K562 (cell line): Measurements from ENCODE around the gene CLCN5. TPM values are rescaled to one million over a fixed set of nuclear protein-coding genes. Genes with fewer than 3 reads are reported as not detected.

Source experiments
- ATAC-seq: fragments of 200-7000 bp; cut with Tn5 transposase; 3 replicates; pipeline ENCODE4 v1.9.1; 2020; ENCODE audit warnings: moderate library complexity
- BruUV-seq: library from RNA; stranded (reverse); fragments of 400-500 nt; replicated peaks from 2 replicates; lab custom pipeline; 2021; lab: Mats Ljungman, UMichigan
- CTCF ChIA-PET: fragments of 300-600 bp; formaldehyde crosslinking; extraction: SDS; loops from one replicate; lab custom pipeline; 2021; ENCODE audit warnings: low intra/inter-chr PET ratio; lab: Yijun Ruan, JAX
- POLR2A ChIA-PET: fragments of 300-600, 350-650 bp; sonication (Branson Sonifier 250); formaldehyde crosslinking; extraction: SDS; loops from one replicate; lab custom pipeline; 2021; ENCODE audit warnings: antibody characterized with exemption, inconsistent platforms; lab: Yijun Ruan, JAX
- DNase-seq, 4 experiments: peaks; one replicate each; pipeline versions ENCODE4 v3.0.0 to v3.0.0-alpha.2; 2011 to 2018; ENCODE audit warnings: low spot score in 3 of 4, mixed read lengths in 3 of 4; ENCODE audit errors: extremely low read depth in 1 of 4
- FAIRE-seq: peaks from 2 replicates; lab custom pipeline; 2011; peaks lifted over from hg19 to GRCh38; lab: Jason Lieb, UNC
- H2AFZ ChIP-seq: 2 replicates; pipeline ENCODE4 v1.6.0; 2011; ENCODE audit warnings: low read depth, low read length, control low read depth, inconsistent platforms
- H3K27ac ChIP-seq: fragments of 200-600 bp; 3 replicates; pipeline ENCODE4 v1.8.0; 2011; ENCODE audit warnings: low read depth, mild to moderate bottlenecking, control low read depth, inconsistent platforms, low read length, moderate library complexity, mixed read lengths; ENCODE audit errors: extremely low read depth
- H3K27me3 ChIP-seq, 2 experiments: fragments of 300-600 bp in 1 of 2; 2 replicates in 1 of 2; 3 replicates in 1 of 2; pipeline versions ENCODE4 v1.6.0 to v1.8.0; 2011; ENCODE audit warnings: inconsistent platforms in 2 of 2, low read length in 2 of 2, mild to moderate bottlenecking in 1 of 2, mixed read lengths in 1 of 2, moderate library complexity in 1 of 2; ENCODE audit not compliant: control insufficient read depth in 2 of 2, insufficient read depth in 2 of 2
- H3K36me3 ChIP-seq: fragments of 300-600 bp; 3 replicates; pipeline ENCODE4 v1.8.0; 2011; ENCODE audit warnings: mild to moderate bottlenecking, low read length, inconsistent platforms; ENCODE audit not compliant: control insufficient read depth, insufficient read depth
- H3K4me1 ChIP-seq, 2 experiments: fragments of 200-600 bp in 1 of 2; replicated peaks in 1 of 2; 2 replicates in 1 of 2; 3 replicates in 1 of 2; pipeline versions ENCODE4 v1.5.1 to v1.8.0; 2011; ENCODE audit warnings: inconsistent platforms in 2 of 2, low read length in 2 of 2, mild to moderate bottlenecking in 1 of 2, mixed read lengths in 1 of 2, moderate library complexity in 1 of 2; ENCODE audit not compliant: control insufficient read depth in 2 of 2, insufficient read depth in 2 of 2
- H3K4me2 ChIP-seq: 2 replicates; pipeline ENCODE4 v1.6.1; 2011; ENCODE audit warnings: low read length, control low read depth, inconsistent platforms, mixed read lengths; ENCODE audit not compliant: insufficient read depth
- H3K4me3 ChIP-seq: fragments of 200-600 bp; sonication (generic), shearing (Covaris generic); 2 replicates; pipeline ENCODE4 v1.5.1; 2016; ENCODE audit warnings: control low read depth, inconsistent platforms
- H3K79me2 ChIP-seq: fragments of 200-600 bp; 3 replicates; pipeline ENCODE4 v1.8.0; 2011; ENCODE audit warnings: low read length, inconsistent platforms; ENCODE audit not compliant: control insufficient read depth, insufficient read depth
- H3K9ac ChIP-seq, 2 experiments: 2 replicates each; pipeline versions ENCODE4 v1.6.0 to v1.6.1; 2011; ENCODE audit warnings: low read depth in 2 of 2, low read length in 2 of 2, control low read depth in 1 of 2, inconsistent platforms in 1 of 2, mild to moderate bottlenecking in 1 of 2, mixed read lengths in 1 of 2; ENCODE audit not compliant: insufficient read depth in 1 of 2
- H3K9me1 ChIP-seq: one replicate; pipeline ENCODE4 v1.6.0; 2011; ENCODE audit warnings: inconsistent platforms, mild to moderate bottlenecking, low read length, moderate library complexity; ENCODE audit not compliant: control insufficient read depth, insufficient read depth
- H3K9me3 ChIP-seq: replicated peaks from 2 replicates; pipeline ENCODE4 v1.5.1; 2011; ENCODE audit warnings: low read depth, low read length, inconsistent platforms; ENCODE audit not compliant: control insufficient read depth, insufficient read depth
- H4K20me1 ChIP-seq: replicated peaks from 2 replicates; pipeline ENCODE4 v1.6.1; 2011; ENCODE audit warnings: low read length, inconsistent platforms, mixed read lengths; ENCODE audit not compliant: control insufficient read depth, insufficient read depth
- ARID3B ChIP-seq: fragments of 250-450 bp; sonication (Bioruptor Pico); IDR thresholded peaks from 2 replicates; pipeline ENCODE4 v1.4.0; 2020; ENCODE audit warnings: borderline replicate concordance
- BDP1 ChIP-seq: IDR thresholded peaks from 3 replicates; pipeline ENCODE4 v1.6.1; 2011; ENCODE audit not compliant: insufficient read length, insufficient read depth
- CBFA2T2 ChIP-seq: fragments of 450-650 bp; conservative IDR thresholded peaks from 2 replicates; pipeline ENCODE4 v1.6.1; 2017; ENCODE audit warnings: mild to moderate bottlenecking
- CHD1 ChIP-seq: fragments of 200-600 bp; sonication (generic); IDR thresholded peaks from one replicate; pipeline ENCODE4 v1.6.1; 2012; ENCODE audit warnings: mild to moderate bottlenecking, moderate library complexity, low read length, inconsistent platforms
- CREB3 ChIP-seq: fragments of 450-650 bp; conservative IDR thresholded peaks from 2 replicates; pipeline ENCODE4 v1.6.1; 2016; ENCODE audit warnings: missing genetic modification characterization, low read depth, mild to moderate bottlenecking, missing compliant biosample characterization, moderate library complexity
- E2F3 ChIP-seq: fragments of 250-450 bp; sonication (Bioruptor Pico); IDR thresholded peaks from 2 replicates; pipeline ENCODE4 v1.4.0; 2020; ENCODE audit warnings: mild to moderate bottlenecking
- HNRNPL ChIP-seq: fragments of 200-400 bp; formaldehyde crosslinking; IDR thresholded peaks from 2 replicates; pipeline ENCODE4 v1.6.1; 2017; ENCODE audit warnings: low read depth, mild to moderate bottlenecking, low read length
- KLF10 ChIP-seq: fragments of 250-450 bp; sonication (Bioruptor Pico); IDR thresholded peaks from 2 replicates; pipeline ENCODE4 v1.6.1; 2021; ENCODE audit warnings: matching md5 sums
- NELFE ChIP-seq: IDR thresholded peaks from 2 replicates; pipeline ENCODE4 v1.6.1; 2011; ENCODE audit warnings: mild to moderate bottlenecking; ENCODE audit not compliant: insufficient read depth, insufficient read length
- POLR2H ChIP-seq: IDR thresholded peaks from 2 replicates; pipeline ENCODE4 v1.6.1; 2016; ENCODE audit warnings: missing genetic modification characterization, low read depth, mild to moderate bottlenecking, control low read depth, missing compliant biosample characterization, moderate library complexity
- PYGO2 ChIP-seq: fragments of 450-650 bp; IDR thresholded peaks from 2 replicates; pipeline ENCODE4 v1.6.1; 2016; ENCODE audit warnings: mild to moderate bottlenecking, missing genetic modification characterization, moderate library complexity, missing compliant biosample characterization
- RERE ChIP-seq: sonication (generic); formaldehyde crosslinking; IDR thresholded peaks from 2 replicates; pipeline ENCODE4 v1.8.0; 2023; ENCODE audit warnings: missing genetic modification reagents, mild to moderate bottlenecking, borderline replicate concordance
- TCF15 ChIP-seq: fragments of 250-450 bp; sonication (Bioruptor Pico); IDR thresholded peaks from 2 replicates; pipeline ENCODE4 v1.8.0; 2022; ENCODE audit warnings: moderate library complexity, mild to moderate bottlenecking, inconsistent platforms
- TCF7 ChIP-seq: sonication (generic); IDR thresholded peaks from 2 replicates; pipeline ENCODE4 v1.6.1; 2016; ENCODE audit warnings: antibody characterized with exemption, borderline replicate concordance
- ZNF232 ChIP-seq: sonication (generic); formaldehyde crosslinking; IDR thresholded peaks from 2 replicates; pipeline ENCODE4 v1.8.0; 2022; ENCODE audit warnings: mild to moderate bottlenecking, missing genetic modification reagents
- ZNF311 ChIP-seq: fragments of 250-450 bp; sonication (Bioruptor Pico); IDR thresholded peaks from 2 replicates; pipeline ENCODE4 v1.4.0; 2020; ENCODE audit warnings: mild to moderate bottlenecking, moderate library complexity
- WGBS: fragments of 100-300 bp; shearing (Covaris generic); methylation state at CpG from one replicate; pipeline ENCODE4 v1.1.6; 2016; ENCODE audit warnings: low coverage, mixed read lengths; ENCODE audit not compliant: insufficient coverage; ENCODE audit errors: missing lambda C conversion rate; 5-methylcytosine and 5-hydroxymethylcytosine counted together
- in situ Hi-C: fragments of 300-500 bp; cut with MboI; formaldehyde crosslinking; loops from 4 replicates; pipeline ENCODE4 v1.15.0; 2018; ENCODE audit warnings: inconsistent platforms, mixed read lengths
- intact Hi-C: fragments of 100-400 bp; cut with micrococcal nuclease; formaldehyde crosslinking; loops from 2 replicates; pipeline ENCODE4 v1.14.2; 2022
- polyA plus RNA-seq, 8 experiments: library from polyadenylated mRNA; depleted of rRNA in 4 of 8; stranded (reverse) in 5 of 8; unstranded in 3 of 8; fragments of >200 nt; fragmentation: Nextera tagmentation in 2 of 8; fragmentation: Illumina TruSeq in 1 of 8; extraction: Ambion mirVana in 2 of 8; extraction: Trizol in 1 of 8; gene quantifications; 2 replicates each; pipeline versions ENCODE4 v1.2.1 to v1.2.3, GENCODE V29; 2011 to 2014; ENCODE audit warnings: inconsistent platforms in 1 of 8, missing spikeins in 1 of 8
- total RNA-seq, 7 experiments: library from RNA; depleted of rRNA in 6 of 7; stranded (reverse); fragments of >200 nt in 6 of 7; fragmentation: Illumina TruSeq in 2 of 7; extraction: Trizol in 2 of 7; gene quantifications; 2 replicates each; pipeline versions ENCODE4 v1.2.1 to v1.2.3, GENCODE V29; 2011 to 2021; ENCODE audit warnings: low replicate concordance in 1 of 7

Gene CLCN5
- total and polyA plus RNA-seq, 9 of the 15 experiments (the other 6 are each of a cell fraction or from before 2014, with no cell fraction given) = 0.94 to 11.8 (median 7.1) TPM

- Histone ChIP-seq H3K27ac (no peak overlapping the region), H3K9me3 (no peaks in the 10 kb centered on the region), H3K9ac (no peak overlapping the region), H3K4me1 (no peaks in the 10 kb centered on the region; a peak in 1 of 5 replicates), H3K27me3 (no peaks in the 10 kb centered on the region), H3K36me3 (no peaks in the 10 kb centered on the region), H4K20me1 (no peaks in the 10 kb centered on the region), H3K4me2 (no peak overlapping the region), H2AFZ (no peak overlapping the region), H3K9me1 (no peaks in the 10 kb centered on the region), H3K4me3 (no peak overlapping the region), H3K79me2 (no peaks in the 10 kb centered on the region)
- no peak for TF ChIP-seq HNRNPL
- no peak for TF ChIP-seq CREB3 (tag)
- no peak for TF ChIP-seq BDP1
- TF ChIP-seq KLF10 = no peak
- no peak for TF ChIP-seq ZNF311
- no peak for TF ChIP-seq NELFE
- no peak for TF ChIP-seq CBFA2T2
- TF ChIP-seq PYGO2 (tag) = no peak
- TF ChIP-seq CHD1 = no peak
- no peak for TF ChIP-seq TCF7
- no peak for TF ChIP-seq E2F3 (CRISPR knock-in tag)
- TF ChIP-seq POLR2H (tag) = no peak
- no peak for TF ChIP-seq TCF15 (CRISPR knock-in tag)
- TF ChIP-seq ARID3B (CRISPR knock-in tag) = no peak
- no peak for TF ChIP-seq ZNF232 (CRISPR knock-in tag)
- no peak for TF ChIP-seq RERE
- in situ Hi-C loops (no loop called here), intact Hi-C loops (no loop called here)
- no peak for FAIRE-seq
- ChIA-PET CTCF (no interaction called here), POLR2A (no interaction called here)
- WGBS = 50% methylated on average over 1 of the region's 1 CpG
- BruUV-seq = no TSS peak
- no peak for ATAC-seq
- DNase-seq = no peak
Observed at GRCh38 chrX:50072110-50072509, 149.7 kb downstream of the CLCN5 start.
